ENCODE data around the gene DNAI4. TPM values are rescaled to one million over a fixed set of nuclear protein-coding genes. Genes with fewer than 3 reads are reported as not detected.

The DNAI4 gene
- total RNA-seq, 4 donors from 2014 or later = 10.7 to 26.0 (median 20.5) TPM

- DNase-seq = no peak
- no peak for TF ChIP-seq POLR2A (IDR thresholded peaks at IDR 0.05)
- TF ChIP-seq CTCF (IDR thresholded peaks at IDR 0.05) = no peak
- H3K9me3 ChIP-seq = no peaks in the 10 kb centered on the region
- H3K27me3 ChIP-seq = no peaks in the 10 kb centered on the region
- intact Hi-C loops (cut with DNase I) = no loop called here
- peaks cover 19 to 34% of the 10 kb centered on the region in 2 donors for H3K4me1 ChIP-seq
- H3K36me3 ChIP-seq = no peaks in the 10 kb centered on the region
- no peak overlapping the region for H3K27ac ChIP-seq
- no peak overlapping the region for H3K4me3 ChIP-seq (replicated peaks in 1 of 3)
- WGBS, 2 donors = 81 to 86% methylated on average over 7 of the region's 7 CpGs
These were observed 9.4 kb upstream of the DNAI4 start for GRCh38 chr1:66933887-66934700.

- Histone ChIP-seq H3K4me3 (replicated peaks in 1 of 3) (no peak overlapping the region), H3K4me1 (peaks cover 19 to 32% of the 10 kb centered on the region in 2 donors), H3K36me3 (no peaks in the 10 kb centered on the region), H3K27ac (no peak overlapping the region), H3K9me3 (no peaks in the 10 kb centered on the region), H3K27me3 (no peaks in the 10 kb centered on the region)
- 61 to 64% methylated on average over 2 of the region's 2 CpGs for WGBS, 2 donors
- DNase-seq = no peak
- TF ChIP-seq POLR2A (IDR thresholded peaks at IDR 0.05) (no peak), CTCF (IDR thresholded peaks at IDR 0.05) (no peak)
- intact Hi-C loops (cut with DNase I) = no loop called here
These were observed 7.6 kb upstream of the DNAI4 start for GRCh38 chr1:66932291-66932690.

DNA sequence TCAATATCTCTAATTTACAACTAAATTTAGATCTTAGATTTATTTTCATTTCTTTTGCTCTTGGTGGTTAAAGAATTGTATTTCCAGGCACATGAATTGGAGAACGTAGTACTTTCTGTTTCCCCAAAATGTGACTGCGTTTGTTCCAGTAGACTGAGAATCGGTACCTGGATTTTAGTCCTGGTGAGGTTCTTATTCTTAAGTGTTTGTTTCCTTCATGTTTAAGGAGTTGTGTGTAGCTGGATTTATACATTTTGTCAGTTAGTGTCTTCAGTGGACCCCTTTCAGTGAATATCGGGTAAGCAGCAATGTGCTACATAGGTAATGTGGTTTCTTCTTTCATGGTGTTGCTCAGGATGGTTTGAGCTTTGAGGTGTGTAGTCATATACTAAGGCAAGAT lies 6.9 kb upstream of the DNAI4 start:
- Histone ChIP-seq H3K27ac (peak overlapping the region in 2 of 3 donors; percentile 94 to 97), H3K4me1 (peaks cover 19 to 32% of the 10 kb centered on the region in 2 donors), H3K9me3 (no peaks in the 10 kb centered on the region), H3K27me3 (no peaks in the 10 kb centered on the region), H3K4me3 (replicated peaks in 1 of 3) (peak overlapping the region in 1 of 3 donors; percentile 87), H3K36me3 (no peaks in the 10 kb centered on the region)
- DNase-seq = no peak
- no peak for TF ChIP-seq CTCF (IDR thresholded peaks at IDR 0.05)
- no peak for TF ChIP-seq POLR2A (IDR thresholded peaks at IDR 0.05)
- WGBS, 2 donors = 34 to 44% methylated on average over 4 of the region's 4 CpGs
- intact Hi-C loops (cut with DNase I) = no loop called here

GRCh38 chr1:66930823-66931174 lies 6.1 kb upstream of the DNAI4 start:
- peak overlapping the region; percentile 89 to 97 (median 94) for H3K27ac ChIP-seq
- no peak for DNase-seq
- H3K9me3 ChIP-seq = no peaks in the 10 kb centered on the region
- intact Hi-C loops (cut with DNase I) = no loop called here
- no peak for TF ChIP-seq POLR2A (IDR thresholded peaks at IDR 0.05)
- TF ChIP-seq CTCF (IDR thresholded peaks at IDR 0.05) = no peak
- 1 to 3% methylated on average over 6 of the region's 6 CpGs for WGBS, 2 donors
- H3K36me3 ChIP-seq = no peaks in the 10 kb centered on the region
- H3K4me1 ChIP-seq = peaks cover 26 to 40% of the 10 kb centered on the region in 2 donors
- peak overlapping the region; percentile 38 to 87 (median 77) for H3K4me3 ChIP-seq (replicated peaks in 1 of 3)
- H3K27me3 ChIP-seq = no peaks in the 10 kb centered on the region
